K562 (cell line): ENCODE measurements around the gene TRPC1. TPM values are rescaled to one million over a fixed set of nuclear protein-coding genes. Genes with fewer than 3 reads are reported as not detected.
"Not testable (repeated sequence)": the region's sequence is repeated elsewhere in the genome, so short reads cannot be mapped to it uniquely, and the experiment has no call there.

ENCODE experiments used
- ATAC-seq: fragments of 200-7000 bp; cut with Tn5 transposase; 3 replicates; pipeline ENCODE4 v1.9.1; 2020; ENCODE audit warnings: moderate library complexity
- BruUV-seq: library from RNA; stranded (reverse); fragments of 400-500 nt; replicated peaks from 2 replicates; lab custom pipeline; 2021; lab: Mats Ljungman, UMichigan
- CTCF ChIA-PET: fragments of 300-600 bp; formaldehyde crosslinking; extraction: SDS; loops from one replicate; lab custom pipeline; 2021; ENCODE audit warnings: low intra/inter-chr PET ratio; lab: Yijun Ruan, JAX
- POLR2A ChIA-PET: fragments of 300-600, 350-650 bp; sonication (Branson Sonifier 250); formaldehyde crosslinking; extraction: SDS; loops from one replicate; lab custom pipeline; 2021; ENCODE audit warnings: antibody characterized with exemption, inconsistent platforms; lab: Yijun Ruan, JAX
- DNase-seq, 4 experiments: peaks; one replicate each; pipeline versions ENCODE4 v3.0.0 to v3.0.0-alpha.2; 2011 to 2018; ENCODE audit warnings: low spot score in 3 of 4, mixed read lengths in 3 of 4; ENCODE audit errors: extremely low read depth in 1 of 4
- FAIRE-seq: peaks from 2 replicates; lab custom pipeline; 2011; peaks lifted over from hg19 to GRCh38; lab: Jason Lieb, UNC
- H2AFZ ChIP-seq: 2 replicates; pipeline ENCODE4 v1.6.0; 2011; ENCODE audit warnings: low read depth, low read length, control low read depth, inconsistent platforms
- H3K27ac ChIP-seq: fragments of 200-600 bp; 3 replicates; pipeline ENCODE4 v1.8.0; 2011; ENCODE audit warnings: low read depth, mild to moderate bottlenecking, control low read depth, inconsistent platforms, low read length, moderate library complexity, mixed read lengths; ENCODE audit errors: extremely low read depth
- H3K27me3 ChIP-seq, 2 experiments: fragments of 300-600 bp in 1 of 2; 2 replicates in 1 of 2; 3 replicates in 1 of 2; pipeline versions ENCODE4 v1.6.0 to v1.8.0; 2011; ENCODE audit warnings: inconsistent platforms in 2 of 2, low read length in 2 of 2, mild to moderate bottlenecking in 1 of 2, mixed read lengths in 1 of 2, moderate library complexity in 1 of 2; ENCODE audit not compliant: control insufficient read depth in 2 of 2, insufficient read depth in 2 of 2
- H3K36me3 ChIP-seq: fragments of 300-600 bp; 3 replicates; pipeline ENCODE4 v1.8.0; 2011; ENCODE audit warnings: mild to moderate bottlenecking, low read length, inconsistent platforms; ENCODE audit not compliant: control insufficient read depth, insufficient read depth
- H3K4me1 ChIP-seq, 2 experiments: fragments of 200-600 bp in 1 of 2; replicated peaks in 1 of 2; 2 replicates in 1 of 2; 3 replicates in 1 of 2; pipeline versions ENCODE4 v1.5.1 to v1.8.0; 2011; ENCODE audit warnings: inconsistent platforms in 2 of 2, low read length in 2 of 2, mild to moderate bottlenecking in 1 of 2, mixed read lengths in 1 of 2, moderate library complexity in 1 of 2; ENCODE audit not compliant: control insufficient read depth in 2 of 2, insufficient read depth in 2 of 2
- H3K4me2 ChIP-seq: 2 replicates; pipeline ENCODE4 v1.6.1; 2011; ENCODE audit warnings: low read length, control low read depth, inconsistent platforms, mixed read lengths; ENCODE audit not compliant: insufficient read depth
- H3K4me3 ChIP-seq: fragments of 200-600 bp; sonication (generic), shearing (Covaris generic); 2 replicates; pipeline ENCODE4 v1.5.1; 2016; ENCODE audit warnings: control low read depth, inconsistent platforms
- H3K79me2 ChIP-seq: fragments of 200-600 bp; 3 replicates; pipeline ENCODE4 v1.8.0; 2011; ENCODE audit warnings: low read length, inconsistent platforms; ENCODE audit not compliant: control insufficient read depth, insufficient read depth
- H3K9ac ChIP-seq, 2 experiments: 2 replicates each; pipeline versions ENCODE4 v1.6.0 to v1.6.1; 2011; ENCODE audit warnings: low read depth in 2 of 2, low read length in 2 of 2, control low read depth in 1 of 2, inconsistent platforms in 1 of 2, mild to moderate bottlenecking in 1 of 2, mixed read lengths in 1 of 2; ENCODE audit not compliant: insufficient read depth in 1 of 2
- H3K9me1 ChIP-seq: one replicate; pipeline ENCODE4 v1.6.0; 2011; ENCODE audit warnings: inconsistent platforms, mild to moderate bottlenecking, low read length, moderate library complexity; ENCODE audit not compliant: control insufficient read depth, insufficient read depth
- H3K9me3 ChIP-seq: replicated peaks from 2 replicates; pipeline ENCODE4 v1.5.1; 2011; ENCODE audit warnings: low read depth, low read length, inconsistent platforms; ENCODE audit not compliant: control insufficient read depth, insufficient read depth
- H4K20me1 ChIP-seq: replicated peaks from 2 replicates; pipeline ENCODE4 v1.6.1; 2011; ENCODE audit warnings: low read length, inconsistent platforms, mixed read lengths; ENCODE audit not compliant: control insufficient read depth, insufficient read depth
- CEBPB ChIP-seq: fragments of 450-650 bp; IDR thresholded peaks from 2 replicates; pipeline ENCODE4 v1.6.1; 2016; ENCODE audit warnings: missing genetic modification characterization, missing compliant biosample characterization
- CEBPG ChIP-seq, 3 experiments: fragments of 200-800 bp in 1 of 3; sonication (Bioruptor generic) in 1 of 3; sonication (generic) in 1 of 3; formaldehyde crosslinking in 1 of 3; IDR thresholded peaks in 2 of 3; conservative IDR thresholded peaks in 1 of 3; 2 replicates each; pipeline versions ENCODE4 v1.6.1 to v1.8.0; 2016 to 2022; ENCODE audit warnings: missing compliant biosample characterization in 2 of 3, missing genetic modification characterization in 2 of 3, mild to moderate bottlenecking in 1 of 3, missing genetic modification reagents in 1 of 3
- EGR1 ChIP-seq: fragments of 450-650 bp; conservative IDR thresholded peaks from 2 replicates; pipeline ENCODE4 v1.6.1; 2017; ENCODE audit warnings: mild to moderate bottlenecking
- ETV6 ChIP-seq, 3 experiments: fragments of 150-350 bp in 1 of 3; sonication (generic) in 1 of 3; formaldehyde crosslinking in 1 of 3; IDR thresholded peaks; 2 replicates each; pipeline versions ENCODE4 v1.6.1 to v1.8.0; 2014 to 2022; ENCODE audit warnings: borderline replicate concordance in 2 of 3, low read depth in 2 of 3, antibody characterized with exemption in 1 of 3, low read length in 1 of 3, mild to moderate bottlenecking in 1 of 3, missing genetic modification reagents in 1 of 3
- NFE2 ChIP-seq: IDR thresholded peaks from 2 replicates; pipeline ENCODE4 v1.6.1; 2014; ENCODE audit warnings: antibody characterized with exemption, low read depth
- RAD51 ChIP-seq: fragments of 450-650 bp; IDR thresholded peaks from 2 replicates; pipeline ENCODE4 v1.7.1; 2016; ENCODE audit warnings: low read depth, mild to moderate bottlenecking, borderline replicate concordance
- TGIF2 ChIP-seq: sonication (generic); formaldehyde crosslinking; IDR thresholded peaks from 2 replicates; pipeline ENCODE4 v1.8.1; 2022; ENCODE audit warnings: mild to moderate bottlenecking, missing genetic modification reagents, moderate library complexity
- TRIM24 ChIP-seq, 2 experiments: fragments of 450-650 bp; IDR thresholded peaks; 2 replicates each; pipeline ENCODE4 v1.6.1; 2016
- WGBS: fragments of 100-300 bp; shearing (Covaris generic); methylation state at CpG from one replicate; pipeline ENCODE4 v1.1.6; 2016; ENCODE audit warnings: low coverage, mixed read lengths; ENCODE audit not compliant: insufficient coverage; ENCODE audit errors: missing lambda C conversion rate; 5-methylcytosine and 5-hydroxymethylcytosine counted together
- in situ Hi-C: fragments of 300-500 bp; cut with MboI; formaldehyde crosslinking; loops from 4 replicates; pipeline ENCODE4 v1.15.0; 2018; ENCODE audit warnings: inconsistent platforms, mixed read lengths
- intact Hi-C: fragments of 100-400 bp; cut with micrococcal nuclease; formaldehyde crosslinking; loops from 2 replicates; pipeline ENCODE4 v1.14.2; 2022
- polyA plus RNA-seq, 8 experiments: library from polyadenylated mRNA; depleted of rRNA in 4 of 8; stranded (reverse) in 5 of 8; unstranded in 3 of 8; fragments of >200 nt; fragmentation: Nextera tagmentation in 2 of 8; fragmentation: Illumina TruSeq in 1 of 8; extraction: Ambion mirVana in 2 of 8; extraction: Trizol in 1 of 8; gene quantifications; 2 replicates each; pipeline versions ENCODE4 v1.2.1 to v1.2.3, GENCODE V29; 2011 to 2014; ENCODE audit warnings: inconsistent platforms in 1 of 8, missing spikeins in 1 of 8
- total RNA-seq, 7 experiments: library from RNA; depleted of rRNA in 6 of 7; stranded (reverse); fragments of >200 nt in 6 of 7; fragmentation: Illumina TruSeq in 2 of 7; extraction: Trizol in 2 of 7; gene quantifications; 2 replicates each; pipeline versions ENCODE4 v1.2.1 to v1.2.3, GENCODE V29; 2011 to 2021; ENCODE audit warnings: low replicate concordance in 1 of 7
- TF ChIP-seq, protein P1 (sequence below): IDR thresholded peaks from 2 replicates; pipeline ENCODE4 v1.6.1; 2011; ENCODE audit not compliant: insufficient read length; ENCODE audit errors: extremely low read depth

TRPC1 gene
- total and polyA plus RNA-seq, 9 of the 15 experiments (the other 6 are each of a cell fraction or from before 2014, with no cell fraction given), result 1.4 to 6.5 (median 3.0) TPM

DNA sequence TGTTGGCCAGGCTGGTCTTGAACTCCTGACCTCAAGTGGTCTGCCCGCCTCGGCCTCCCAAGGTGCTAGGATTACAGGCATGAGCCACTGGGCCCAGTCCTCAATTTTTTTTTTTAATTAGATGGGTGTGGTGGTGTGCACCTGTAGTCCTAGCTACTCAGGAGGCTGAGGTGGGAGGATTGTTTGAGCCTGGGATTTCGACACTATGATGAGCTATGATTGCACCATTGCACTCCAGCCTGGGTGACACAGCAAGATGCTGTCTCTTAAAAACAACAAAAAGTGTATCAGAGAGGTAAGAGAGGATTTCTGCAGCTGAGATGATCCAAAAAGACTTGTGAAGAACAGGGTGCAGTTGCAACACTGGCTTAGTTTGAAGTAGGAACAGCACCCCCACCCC lies 9.0 kb upstream of the TRPC1 start:
- BruUV-seq; H3K9ac ChIP-seq; H2AFZ ChIP-seq; H3K27ac ChIP-seq; DNase-seq; ATAC-seq; H3K4me3 ChIP-seq; H3K79me2 ChIP-seq; CTCF ChIA-PET; FAIRE-seq; H4K20me1 ChIP-seq; in situ Hi-C loops; H3K4me1 ChIP-seq; H3K9me3 ChIP-seq; H3K9me1 ChIP-seq; H3K36me3 ChIP-seq; H3K27me3 ChIP-seq; H3K4me2 ChIP-seq; intact Hi-C loops; TF ChIP-seq CEBPG (CRISPR knock-in tag; IDR thresholded peaks at IDR 0.05): not testable (repeated sequence)
- 0 out of 2 replicates have a peak, but pooled peaks have one; percentile 29 for TF ChIP-seq NFE2
- 0 out of 4 replicates have a peak, but pooled peaks of 1 of the 2 experiments have one; percentile 30 for TF ChIP-seq CEBPG (tag; conservative IDR thresholded peaks at IDR 0.05 in 1 of 2, IDR thresholded peaks at IDR 0.05 in 1 of 2)
- peak; percentile 81 for TF ChIP-seq CEBPB
- peak; percentile 75 to 87 for TF ChIP-seq TRIM24 (IDR thresholded peaks at IDR 0.05)
- POLR2A ChIA-PET, result interaction anchor here (0.7 to 1.0 kb wide), 2 partner anchors 18 to 1238 kb away, joined by 3 to 4 read pairs; no protein-coding TSS in a partner anchor
- 64% methylated on average over 1 of the region's 3 CpGs for WGBS

DNA sequence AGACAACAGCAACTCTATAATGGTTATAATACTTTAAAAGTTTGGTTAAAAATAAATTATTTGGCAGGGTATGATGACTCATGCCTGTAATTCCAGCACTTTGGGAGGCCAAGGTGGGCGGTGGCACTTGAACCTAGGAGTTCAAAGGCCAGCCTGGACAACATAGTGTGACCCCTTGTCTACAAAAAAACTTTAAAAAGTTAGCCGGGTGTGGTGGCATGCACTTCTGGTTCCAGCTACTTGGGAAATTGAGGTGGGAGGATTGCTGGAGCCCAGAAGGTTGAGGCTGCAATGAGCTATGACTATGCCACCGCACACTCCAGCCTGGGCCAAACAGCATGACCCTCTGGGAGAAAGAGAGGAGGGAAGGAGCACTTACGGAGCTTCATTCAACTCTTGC lies 7.7 kb upstream of the TRPC1 start:
- H3K9me1 ChIP-seq, result no peaks in the 10 kb centered on the region
- FAIRE-seq (no peak), ATAC-seq (no peak), DNase-seq (no peak)
- TF ChIP-seq RAD51 (no peak), ETV6 (IDR thresholded peaks at IDR 0.05; ENCODE audit: borderline replicate concordance in 1 of 2, low read depth in 2 of 2, low read length in 1 of 2) (no peak), ETV6 (CRISPR knock-in tag; IDR thresholded peaks at IDR 0.05; ENCODE audit: borderline replicate concordance) (no peak), EGR1 (peak; percentile 25; the same call in 1 of the 2 replicates), TGIF2 (CRISPR knock-in tag) (no peak)
- TF ChIP-seq, protein P1, sequence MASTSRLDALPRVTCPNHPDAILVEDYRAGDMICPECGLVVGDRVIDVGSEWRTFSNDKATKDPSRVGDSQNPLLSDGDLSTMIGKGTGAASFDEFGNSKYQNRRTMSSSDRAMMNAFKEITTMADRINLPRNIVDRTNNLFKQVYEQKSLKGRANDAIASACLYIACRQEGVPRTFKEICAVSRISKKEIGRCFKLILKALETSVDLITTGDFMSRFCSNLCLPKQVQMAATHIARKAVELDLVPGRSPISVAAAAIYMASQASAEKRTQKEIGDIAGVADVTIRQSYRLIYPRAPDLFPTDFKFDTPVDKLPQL, result no peak
- BruUV-seq, result no TSS peak
- no peaks in the 10 kb centered on the region for H3K9me3 ChIP-seq
- H3K27ac ChIP-seq, result no peak overlapping the region
- no peak overlapping the region for H2AFZ ChIP-seq
- intact Hi-C loops, result no loop called here
- WGBS, result 64% methylated on average over 4 of the region's 4 CpGs
- in situ Hi-C loops, result no loop called here
- no peaks in the 10 kb centered on the region for H3K4me1 ChIP-seq
- H3K27me3 ChIP-seq, result no peaks in the 10 kb centered on the region
- CTCF ChIA-PET, result no interaction called here
- no peak overlapping the region for H3K4me3 ChIP-seq
- no peak overlapping the region for H3K4me2 ChIP-seq
- H3K9ac ChIP-seq, result no peak overlapping the region
- no peaks in the 10 kb centered on the region for H4K20me1 ChIP-seq
- POLR2A ChIA-PET, result interaction anchor here (0.9 kb wide), 1 partner anchor 10 kb away, joined by 3 read pairs; no protein-coding TSS in a partner anchor
- H3K36me3 ChIP-seq, result no peaks in the 10 kb centered on the region
- H3K79me2 ChIP-seq, result no peaks in the 10 kb centered on the region
